DOHH2 (cell line): ENCODE measurements around the gene CBLN3.

Experiments used
- CTCF ChIP-seq: fragments of 200-600 bp; sonication (generic); IDR thresholded peaks from one replicate; pipeline ENCODE4 v1.5.1; 2014; ENCODE audit warnings: antibody characterized with exemption, mild to moderate bottlenecking, low read depth, low read length; ENCODE audit not compliant: poor library complexity, severe bottlenecking
- EZH2phosphoT487 ChIP-seq: fragments of 200-600 bp; sonication (generic); IDR thresholded peaks from 2 replicates; pipeline ENCODE4 v1.6.1; 2017; ENCODE audit warnings: borderline replicate concordance, mild to moderate bottlenecking, antibody characterized with exemption, low read length, moderate library complexity, mixed read lengths

DNA sequence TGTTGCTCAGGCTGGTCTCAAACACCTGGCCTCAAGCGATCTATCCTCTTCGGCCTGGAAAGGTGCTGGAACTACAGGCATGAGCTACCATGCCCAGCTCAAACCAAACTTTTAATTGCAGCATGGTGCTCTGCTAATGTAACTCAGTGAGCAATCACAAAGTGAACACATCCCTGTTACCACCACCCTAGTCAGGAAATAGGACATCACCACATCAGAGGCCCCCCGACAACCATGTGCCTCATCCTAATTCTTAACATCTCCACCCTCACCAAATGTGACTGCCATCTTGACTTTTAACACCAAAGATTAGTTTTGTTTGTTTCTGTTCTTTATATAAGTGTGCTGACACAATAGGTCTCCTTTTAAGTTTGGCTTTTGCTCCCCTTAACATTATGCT lies 35.9 kb upstream of the CBLN3 start:
- TF ChIP-seq CTCF, result no peak
- TF ChIP-seq EZH2phosphoT487, result no peak
